Kasumi-1 (cell line): ENCODE results near the gene OPCML.

ENCODE experiments used
- DNase-seq, 2 experiments: peaks; one replicate each; lab custom pipeline; 2025; lab: John Stamatoyannopoulos, UW

OPCML gene

DNA sequence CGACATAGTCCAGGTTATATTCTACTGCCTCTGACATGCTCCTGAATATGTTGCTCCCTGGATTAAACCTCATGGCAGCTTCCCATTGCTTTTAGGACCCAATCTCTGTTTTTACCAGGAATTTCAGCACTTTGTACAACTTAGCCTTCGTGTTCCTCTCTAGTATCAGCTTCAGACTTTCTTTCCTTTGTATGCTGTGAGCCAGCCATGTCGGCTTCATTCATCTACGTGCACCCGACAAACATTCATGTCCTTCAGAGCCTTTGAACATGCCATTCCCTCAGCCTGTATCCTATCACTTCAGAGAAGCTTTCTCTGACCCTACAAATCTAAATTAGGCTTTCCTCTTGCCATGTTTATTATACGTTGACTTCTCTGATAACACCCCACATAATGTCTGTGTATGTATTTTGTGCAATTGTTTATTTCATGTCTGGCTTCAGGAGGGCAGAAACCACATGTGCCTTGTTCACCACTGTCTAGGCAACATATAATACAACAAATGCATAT is 743.4 kb downstream of the OPCML start:
- DNase-seq: no peak

DNA sequence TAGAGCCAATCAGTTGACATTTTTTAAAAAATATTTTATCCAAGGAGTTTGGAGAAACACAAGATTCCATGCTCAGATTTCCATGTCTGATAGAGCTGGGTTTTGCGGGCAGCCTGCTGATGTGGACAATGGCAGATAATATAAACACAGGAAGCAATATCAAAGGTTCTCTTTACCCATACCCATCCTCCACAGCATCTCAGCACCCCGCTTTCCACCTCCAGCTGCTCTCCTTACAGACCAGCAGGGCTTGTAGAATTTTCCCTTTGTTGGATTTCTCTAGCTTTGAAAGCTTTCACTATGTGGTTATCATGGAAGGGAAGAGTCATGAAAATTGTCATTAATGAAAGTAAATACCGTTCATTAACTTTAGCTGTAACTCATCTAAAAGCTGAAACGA is 746.4 kb downstream of the OPCML start:
- DNase-seq: no peak

DNA sequence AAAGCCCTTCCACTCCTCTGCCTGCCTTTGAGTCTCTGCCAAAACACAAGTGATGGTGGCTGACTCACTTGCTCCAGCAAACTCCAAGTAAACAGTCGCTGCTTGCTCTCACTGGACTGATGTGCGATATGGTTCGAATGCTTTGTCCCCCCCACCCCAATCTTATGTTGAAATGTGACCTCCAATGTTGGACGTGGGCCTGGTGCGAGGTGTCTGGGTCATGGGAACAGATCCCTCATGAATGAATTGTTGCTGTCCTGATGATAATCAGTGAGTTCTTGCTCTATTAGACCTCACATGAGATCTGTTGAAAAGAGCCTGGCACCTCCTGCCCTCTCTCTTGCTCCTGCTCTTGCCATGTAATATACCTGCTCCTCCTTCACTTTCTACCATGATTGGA is 747.9 kb downstream of the OPCML start:
- DNase-seq: no peak

DNA sequence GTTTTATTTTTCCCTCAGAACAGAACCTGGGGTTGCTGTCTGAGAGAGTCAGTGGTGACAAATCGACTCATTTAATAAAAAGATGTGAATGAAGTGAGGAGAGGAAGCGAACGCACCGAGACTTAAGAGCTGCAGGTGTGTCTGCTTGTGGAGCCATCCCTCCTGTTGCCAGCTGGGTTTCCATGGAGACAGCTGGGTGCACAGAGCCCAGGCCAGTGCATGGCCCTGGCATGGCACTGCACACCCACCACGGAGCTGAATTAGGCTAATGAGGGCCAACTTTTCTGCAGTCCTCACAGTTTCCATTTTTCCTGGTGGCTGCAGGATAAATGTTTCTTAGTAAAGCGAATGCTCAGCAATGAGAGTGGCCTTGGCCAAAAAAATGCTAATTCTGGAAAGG is 750.2 kb downstream of the OPCML start:
- DNase-seq: no peak

DNA sequence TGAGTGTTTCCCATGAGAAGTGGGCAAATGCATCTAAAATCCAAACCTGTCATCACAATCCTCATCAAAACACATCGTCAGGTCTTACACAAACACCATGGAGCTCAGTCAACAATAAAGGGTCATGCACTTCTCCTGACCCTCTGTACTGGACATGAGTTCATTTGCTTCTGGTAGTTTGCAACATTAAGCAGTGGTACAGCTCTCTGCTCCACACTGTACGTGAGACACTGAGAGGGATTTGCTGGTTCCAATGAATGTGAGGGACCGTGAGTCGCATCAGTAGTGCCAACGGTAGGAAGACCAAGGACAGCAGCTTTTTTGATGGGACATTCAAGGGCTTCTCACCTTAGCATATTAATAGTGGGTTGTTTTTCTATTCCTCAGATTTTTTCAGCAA is 752.3 kb downstream of the OPCML start:
- no peak for DNase-seq

DNA sequence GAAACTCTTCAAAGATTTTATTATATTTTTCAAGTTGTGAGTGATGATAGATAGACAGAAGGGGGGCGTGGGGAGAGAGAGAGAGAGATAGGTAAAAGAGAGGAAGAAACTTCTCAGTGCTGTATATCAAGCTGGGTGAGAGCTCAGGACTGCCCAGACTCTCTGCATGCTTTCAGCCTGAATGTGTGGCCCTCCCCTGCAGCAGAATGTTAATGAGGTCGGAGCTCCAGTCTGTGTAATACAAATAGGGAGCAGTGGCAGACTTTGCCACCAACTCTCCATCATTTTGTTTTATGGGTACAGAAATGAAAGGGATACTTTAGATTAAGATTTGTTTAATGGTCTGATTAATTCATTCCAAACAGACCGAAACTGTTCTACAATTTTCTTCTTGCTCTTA is 752.8 kb downstream of the OPCML start:
- no peak for DNase-seq

DNA sequence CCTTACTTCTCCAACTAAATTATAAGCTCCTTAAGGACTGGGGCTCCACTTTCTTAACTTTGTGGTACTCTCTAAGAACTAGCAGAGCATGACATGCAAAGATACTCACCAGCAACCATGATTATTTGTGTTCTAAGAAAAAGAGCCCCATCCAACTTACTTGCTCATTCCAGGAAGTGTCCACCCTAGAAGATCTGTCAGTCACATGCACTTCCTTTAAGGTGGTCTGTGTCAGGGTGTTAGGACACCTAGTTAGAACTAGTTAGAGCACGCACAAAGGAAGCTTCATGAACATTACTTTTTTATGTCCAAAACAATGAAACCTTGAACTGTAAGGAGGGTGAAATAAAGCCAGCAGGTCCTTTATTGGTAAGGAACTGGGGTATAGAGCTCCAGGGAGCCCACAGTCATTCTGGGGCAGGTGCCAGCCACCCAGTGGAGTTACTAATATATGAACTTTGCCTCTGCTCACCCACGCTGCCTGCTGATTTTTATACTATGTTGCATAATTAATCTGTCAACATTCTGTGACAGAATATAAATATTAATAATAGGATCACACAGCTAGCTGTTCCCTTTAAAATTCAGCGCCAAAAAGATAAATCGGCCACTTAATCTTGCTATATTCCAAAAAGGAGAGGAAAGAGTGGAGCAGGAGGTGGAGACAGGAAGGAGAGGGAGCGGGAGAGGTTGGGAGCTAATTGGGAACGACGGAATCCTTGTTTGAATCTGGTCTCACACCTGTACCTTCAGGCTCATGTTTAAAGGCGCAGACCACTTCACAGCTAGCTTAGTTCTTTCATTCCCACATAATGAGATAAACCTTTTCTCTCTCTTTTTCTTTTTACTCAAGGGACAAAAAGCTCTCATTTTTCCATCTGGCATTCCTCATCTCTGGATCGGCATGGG is 755.0 kb downstream of the OPCML start:
- no peak for DNase-seq

DNA sequence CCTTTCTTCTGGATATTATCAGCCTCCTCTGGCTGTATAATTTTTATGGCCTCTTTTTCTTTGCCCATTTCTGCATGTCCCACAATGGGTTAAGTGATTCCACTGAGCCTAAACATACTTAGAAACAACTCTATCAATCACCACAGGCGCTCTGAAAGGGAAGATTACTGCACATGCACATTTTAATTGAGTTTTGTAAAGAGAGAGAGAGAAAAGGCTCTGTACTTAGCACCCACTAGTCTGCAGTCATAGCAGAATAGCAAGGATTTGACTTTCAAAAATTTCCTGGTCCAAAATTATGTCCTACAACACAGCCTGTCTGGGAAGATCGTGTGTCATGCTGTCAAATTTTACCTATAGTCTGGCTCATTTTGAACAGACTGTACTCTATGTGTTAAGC is 758.5 kb downstream of the OPCML start:
- DNase-seq: no peak

DNA sequence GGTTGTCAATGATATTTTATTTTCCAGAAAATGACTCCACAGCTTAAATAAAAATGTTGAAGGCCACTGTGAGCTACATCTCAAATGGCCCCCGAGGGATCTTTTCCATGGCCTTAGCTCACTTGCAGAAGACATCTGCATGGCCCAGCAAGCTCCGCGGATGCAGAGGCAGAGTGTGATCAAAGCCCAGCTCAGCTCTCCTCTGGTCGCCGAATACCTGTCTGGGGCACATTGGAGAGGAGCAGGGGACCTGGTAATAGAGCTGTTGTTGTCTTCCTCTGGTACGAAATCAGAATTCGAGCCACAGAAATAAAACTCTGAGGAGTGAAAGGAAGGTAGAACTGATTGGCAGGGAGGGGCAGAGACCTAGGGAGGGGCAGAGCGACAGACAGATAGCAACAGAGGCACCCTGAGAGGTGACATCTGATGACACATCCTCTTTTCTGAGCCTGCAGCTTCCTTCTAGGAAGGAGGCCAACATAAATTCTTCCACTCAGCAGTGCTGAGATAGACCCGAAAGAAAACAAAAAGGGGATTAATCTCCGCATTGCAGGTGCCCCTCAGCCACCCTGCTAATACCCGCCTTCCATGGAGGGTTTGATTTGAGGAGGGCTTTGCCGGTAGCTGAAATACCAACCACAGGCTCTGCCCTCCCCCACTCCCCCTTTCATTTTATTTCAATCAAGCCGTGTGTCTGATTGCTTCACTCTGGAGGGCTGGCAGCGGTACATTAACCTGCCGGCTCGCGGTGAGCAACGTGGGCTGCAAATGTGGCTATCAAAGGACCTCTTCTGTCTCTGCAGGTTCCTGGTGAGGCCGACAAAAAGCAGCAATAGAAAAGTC is 759.4 kb downstream of the OPCML start:
- no peak for DNase-seq

DNA sequence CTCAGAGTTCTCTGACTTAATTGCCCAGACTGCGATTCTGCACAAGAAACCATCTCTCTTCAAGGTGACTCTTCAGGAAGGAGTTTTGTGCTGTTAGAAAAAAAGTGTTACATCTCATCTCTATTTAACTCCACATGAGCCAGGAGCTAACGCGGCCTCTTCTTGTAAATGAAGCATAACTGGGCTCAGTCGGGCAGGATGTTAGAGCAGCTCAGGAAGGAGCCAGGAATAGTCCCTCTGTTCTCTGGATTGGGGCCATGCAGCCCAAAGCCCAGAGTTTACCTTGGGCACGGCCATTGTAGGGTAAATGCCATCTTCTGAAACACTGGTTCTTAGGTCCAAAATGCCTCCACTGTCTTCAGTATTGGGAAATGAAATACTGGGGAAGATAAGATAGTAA is 760.6 kb downstream of the OPCML start:
- DNase-seq: no peak

DNA sequence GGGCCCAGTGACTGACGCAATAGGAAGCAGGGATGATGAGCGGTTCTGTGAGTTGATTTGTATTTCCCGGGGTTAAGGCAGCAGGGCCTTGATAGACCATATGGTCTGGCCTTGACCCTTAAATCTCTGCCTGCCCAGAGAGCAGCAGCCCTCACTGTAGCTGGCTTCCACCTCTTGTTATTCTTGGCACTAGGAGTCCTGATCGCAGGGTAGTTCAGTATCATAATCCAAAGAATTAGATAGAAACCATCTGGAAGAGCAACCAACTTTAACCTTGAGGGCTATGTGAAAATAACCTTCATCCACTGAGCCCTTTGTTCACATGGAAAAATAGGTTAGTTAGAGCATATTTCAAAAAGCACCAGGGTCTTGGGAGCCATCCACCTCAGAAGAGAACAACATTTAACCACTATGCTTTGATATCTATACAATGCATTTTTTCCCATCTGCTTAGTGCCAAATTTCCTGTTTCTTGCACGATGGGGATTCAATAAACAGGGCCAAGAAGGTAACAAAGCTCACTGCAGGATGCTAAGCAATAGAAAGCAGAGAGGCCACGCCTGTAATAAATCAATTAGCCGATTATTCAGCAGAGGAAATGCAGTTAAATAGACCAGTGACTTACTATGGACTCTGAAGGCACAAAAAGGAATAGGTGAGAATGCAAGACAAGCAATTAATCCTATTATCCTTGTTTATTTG is 761.3 kb downstream of the OPCML start:
- no peak for DNase-seq

DNA sequence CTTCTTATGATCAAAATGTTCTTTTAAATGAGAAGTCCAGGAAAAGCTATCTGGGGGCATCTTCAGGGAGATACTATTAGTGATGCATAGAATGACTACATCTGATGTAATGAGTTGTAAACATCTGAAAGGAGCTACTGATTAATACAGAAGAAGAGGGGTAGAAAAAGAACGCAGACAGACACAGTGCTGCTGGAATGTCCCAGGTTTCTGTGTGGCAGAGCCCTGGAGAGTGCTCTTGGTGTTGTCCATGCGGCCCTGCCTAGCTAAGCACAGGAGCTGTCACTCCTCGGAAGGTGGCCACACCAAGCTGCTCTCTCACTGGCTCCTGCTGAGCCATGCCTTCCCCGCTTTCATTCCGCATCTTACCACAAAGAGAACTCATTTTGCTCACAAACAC is 768.8 kb downstream of the OPCML start:
- no peak for DNase-seq

DNA sequence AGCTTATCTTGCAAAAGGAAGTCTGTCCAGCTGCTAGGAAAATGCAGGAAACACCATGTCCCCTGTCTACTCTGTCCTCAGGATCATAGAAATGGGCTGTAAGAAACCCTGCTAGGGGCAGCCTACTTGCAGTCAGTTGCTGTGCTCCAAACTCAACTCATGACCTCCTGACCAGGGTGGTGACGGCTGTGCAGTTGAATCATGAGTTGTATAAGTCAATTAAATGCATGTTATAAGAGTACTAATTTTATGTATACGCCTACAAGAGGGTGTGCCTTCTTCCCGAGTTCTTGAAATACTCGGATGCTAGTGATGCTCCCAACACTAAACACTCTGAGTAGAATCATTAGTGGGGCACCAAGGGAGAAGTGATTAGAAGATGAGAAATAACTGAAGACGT is 776.4 kb downstream of the OPCML start:
- DNase-seq: no peak

DNA sequence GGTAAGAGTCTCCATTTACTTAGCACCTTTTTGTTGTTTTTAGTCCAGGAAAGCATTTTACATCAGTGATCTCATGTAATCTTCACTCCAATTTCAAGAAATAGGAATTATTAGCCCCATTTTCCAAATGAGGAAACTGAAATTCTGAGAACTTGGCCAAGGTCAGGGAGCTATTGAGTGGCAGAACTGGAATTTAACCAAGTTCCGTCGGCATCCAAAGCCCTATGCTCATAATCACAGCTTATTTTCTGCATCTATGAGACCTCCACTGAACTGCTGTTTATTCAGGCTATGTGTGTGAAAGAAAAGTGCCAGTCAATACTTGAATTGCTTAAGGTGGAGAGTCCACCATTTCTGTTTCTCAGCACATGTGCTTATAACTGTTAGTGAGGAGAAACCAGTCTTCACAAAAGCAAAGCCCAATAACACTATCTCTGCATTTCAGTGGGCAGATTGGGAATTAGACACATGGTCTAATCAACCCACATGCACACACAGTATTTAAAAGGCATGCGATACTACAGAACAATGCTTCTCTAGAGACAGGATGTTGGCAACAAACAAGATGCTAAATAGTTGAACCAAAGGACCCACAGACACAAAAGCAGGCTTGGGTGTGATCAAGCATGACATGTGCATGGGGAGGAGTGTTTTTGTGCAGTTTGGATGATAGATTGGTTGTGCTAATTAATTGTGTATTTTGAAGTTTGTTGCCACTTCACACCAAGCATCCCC is 780.6 kb downstream of the OPCML start:
- no peak for DNase-seq

DNA sequence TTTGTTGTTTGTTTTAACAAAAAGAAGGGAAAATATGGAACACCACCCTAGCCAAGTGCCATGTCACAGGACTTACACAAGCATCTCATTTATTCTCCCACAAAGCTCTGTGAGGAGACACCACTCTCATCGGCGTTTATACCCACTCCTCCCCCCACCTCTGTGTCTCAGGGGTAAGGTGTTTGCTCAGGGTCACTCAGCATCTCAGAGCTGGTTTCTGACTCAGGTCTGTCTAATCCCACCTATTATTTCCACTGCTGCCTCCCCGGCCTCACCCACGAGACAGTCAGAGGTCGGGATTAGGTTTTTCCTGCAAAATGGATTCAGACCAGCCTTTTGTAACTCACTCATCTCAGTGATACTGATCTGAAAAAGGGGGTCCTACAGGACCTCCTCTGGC is 786.0 kb downstream of the OPCML start:
- DNase-seq: no peak

DNA sequence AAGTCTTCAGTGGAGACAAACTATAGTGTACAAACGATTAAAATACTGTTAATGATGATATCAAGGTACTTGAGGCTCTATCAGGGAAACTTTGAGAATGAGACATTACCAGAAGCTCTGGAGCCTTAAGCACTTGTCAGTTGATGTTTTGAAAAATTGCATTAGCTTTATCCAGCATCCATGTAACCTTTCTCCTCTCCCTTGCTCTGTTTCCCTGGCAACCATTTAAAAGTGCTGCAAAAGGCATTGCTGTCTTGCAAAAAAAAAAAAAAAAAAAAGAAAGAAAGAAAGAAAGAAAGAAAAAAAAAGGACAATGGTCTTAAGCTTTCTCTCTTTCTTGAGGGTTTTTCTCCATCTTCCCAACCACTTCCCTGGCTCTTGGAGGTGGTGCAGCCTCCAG is 787.0 kb downstream of the OPCML start:
- DNase-seq: no peak

DNA sequence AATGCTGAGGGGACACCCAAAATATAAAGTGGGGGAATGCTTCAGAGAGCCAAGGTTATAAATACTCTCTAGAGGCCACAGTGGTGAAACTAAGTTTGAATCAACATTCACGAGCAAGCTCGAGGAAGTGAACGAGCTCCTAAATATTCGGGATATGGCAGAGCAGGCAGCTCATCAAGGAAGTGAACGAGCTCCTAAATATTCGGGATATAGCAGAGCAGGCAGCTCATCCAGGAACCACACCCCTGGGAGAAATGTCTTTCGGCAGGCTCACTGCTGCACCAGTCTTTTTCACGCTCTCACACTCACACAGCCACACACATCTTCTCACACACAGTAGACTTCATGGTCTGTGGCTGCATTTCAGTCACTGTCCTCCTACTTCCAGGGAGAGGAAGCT is 787.5 kb downstream of the OPCML start:
- DNase-seq: no peak

DNA sequence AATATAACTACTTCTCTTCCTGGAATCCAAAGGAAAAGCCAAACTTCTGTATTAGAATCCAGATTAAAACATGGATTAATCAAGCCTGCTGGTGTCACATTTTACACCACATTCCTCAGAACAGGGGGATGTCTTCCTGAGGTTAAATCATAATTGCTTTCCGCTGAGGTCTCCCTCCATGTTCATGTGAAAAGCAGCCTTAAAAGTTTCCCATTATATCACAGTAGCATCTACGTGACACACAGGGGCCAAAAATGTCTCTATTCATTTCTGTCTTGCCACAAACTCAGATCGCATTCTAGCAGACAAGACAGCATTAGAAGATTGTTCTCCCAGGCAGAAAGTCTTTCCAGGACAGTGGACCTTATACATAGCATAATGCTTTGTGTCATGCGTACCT is 788.7 kb downstream of the OPCML start:
- DNase-seq: no peak

DNA sequence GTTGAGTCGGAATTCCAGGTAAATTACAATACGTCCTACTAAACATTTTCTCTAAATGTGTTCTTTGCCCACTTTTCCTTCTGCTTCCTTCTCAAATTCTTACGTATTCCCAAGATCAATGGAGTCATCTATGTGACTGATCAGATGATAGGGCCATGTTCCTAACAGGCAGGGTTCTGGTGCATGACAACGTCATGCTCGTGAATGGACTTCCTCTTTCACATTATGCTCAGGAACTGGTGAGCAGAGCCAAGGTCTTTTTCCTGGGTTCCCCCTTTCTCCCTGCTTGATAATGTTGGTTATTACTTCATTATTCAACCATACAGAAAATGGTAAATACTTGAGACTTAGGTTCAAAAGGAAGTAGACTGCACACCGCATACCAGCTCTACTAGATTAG is 789.4 kb downstream of the OPCML start:
- no peak for DNase-seq

DNA sequence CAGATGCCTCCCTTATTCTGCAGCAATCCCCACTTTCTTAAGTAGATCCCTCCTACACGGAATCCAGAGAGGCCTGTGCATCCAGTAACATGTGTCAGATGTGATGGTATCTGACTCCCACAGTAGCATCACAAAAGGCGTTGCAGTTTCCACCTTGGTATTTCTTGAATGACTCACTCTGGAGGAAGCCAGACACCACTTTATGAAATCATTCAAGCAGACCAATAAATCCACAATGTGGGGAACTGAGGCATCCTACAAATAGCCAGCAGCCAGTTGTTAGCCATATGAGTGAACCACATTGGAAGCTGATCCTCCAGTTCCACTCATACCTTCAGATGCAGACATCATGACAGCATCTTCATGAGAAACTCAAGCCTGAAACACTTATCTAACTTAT is 798.1 kb downstream of the OPCML start:
- DNase-seq: no peak

DNA sequence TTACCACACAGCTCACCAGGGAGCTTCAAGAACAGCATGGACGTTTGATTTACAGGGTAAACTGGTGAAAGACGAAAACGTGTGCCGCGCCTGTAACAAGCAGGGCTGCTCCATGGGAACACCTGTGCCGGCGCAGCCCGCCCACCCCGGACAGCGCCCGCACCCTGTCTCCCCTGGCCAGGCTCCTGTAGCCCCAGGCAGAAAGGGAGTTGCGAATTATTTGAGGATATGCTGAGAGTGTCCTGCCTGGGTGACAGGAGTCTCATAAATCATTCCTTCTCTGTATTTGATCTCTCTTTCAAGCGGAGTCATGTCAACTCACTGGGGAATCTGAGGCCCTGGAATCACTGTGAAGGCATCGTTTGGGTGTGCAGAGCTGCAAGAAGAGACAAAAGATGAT is 804.3 kb downstream of the OPCML start:
- no peak for DNase-seq

DNA sequence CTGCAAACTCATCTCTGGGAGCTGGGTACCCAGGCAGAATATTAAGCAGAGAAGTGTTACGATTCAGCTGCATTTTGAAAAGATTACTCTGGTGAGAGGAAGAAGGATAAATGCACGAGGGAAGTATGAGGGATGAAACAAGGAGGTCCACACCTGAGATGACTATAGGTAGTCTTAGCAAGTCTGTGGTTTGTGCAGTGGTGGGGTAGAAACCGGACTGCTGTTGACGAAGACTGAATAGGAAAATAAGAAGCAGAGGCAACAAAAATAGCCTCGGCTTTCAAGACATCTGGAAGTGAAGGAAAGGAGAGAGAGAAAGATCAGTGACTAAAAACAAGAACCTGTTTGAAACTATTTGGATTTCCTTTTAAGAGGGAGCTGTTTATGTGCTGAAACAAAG is 810.8 kb downstream of the OPCML start:
- no peak for DNase-seq
